OCI-LY1 (cell line): ENCODE data around the gene COL18A1.

Source experiments
- H2AFZ ChIP-seq: fragments of 200-600 bp; sonication (generic), shearing (Covaris generic); 2 replicates; pipeline ENCODE4 v1.6.0; 2014; ENCODE audit warnings: antibody characterized with exemption, mild to moderate bottlenecking, low read length
- H3F3A ChIP-seq: fragments of 200-600 bp; sonication (generic), shearing (Covaris generic); 2 replicates; pipeline ENCODE4 v1.6.0; 2014; ENCODE audit warnings: mild to moderate bottlenecking, antibody characterized with exemption, low read length, moderate library complexity; ENCODE audit not compliant: insufficient read depth
- H3K27ac ChIP-seq: fragments of 200-600 bp; sonication (generic); 2 replicates; pipeline ENCODE4 v1.5.1; 2014; ENCODE audit warnings: low read length, mixed run types, mild to moderate bottlenecking, low read depth; ENCODE audit not compliant: poor library complexity, severe bottlenecking
- H3K27me3 ChIP-seq: fragments of 200-600 bp; sonication (generic); 2 replicates; pipeline ENCODE4 v1.6.0; 2014; ENCODE audit warnings: antibody characterized with exemption, mild to moderate bottlenecking, low read length, moderate library complexity; ENCODE audit not compliant: insufficient read depth
- H3K36me3 ChIP-seq: fragments of 200-600 bp; sonication (generic); 2 replicates; pipeline ENCODE4 v1.6.1; 2014; ENCODE audit warnings: mild to moderate bottlenecking, antibody characterized with exemption, low read length, moderate library complexity, mixed read lengths; ENCODE audit not compliant: insufficient read depth
- H3K4me1 ChIP-seq: fragments of 200-600 bp; sonication (generic); 2 replicates; pipeline ENCODE4 v1.5.1; 2014; ENCODE audit warnings: mild to moderate bottlenecking, low read length, moderate library complexity; ENCODE audit not compliant: insufficient read depth, severe bottlenecking
- H3K4me2 ChIP-seq: fragments of 200-600 bp; sonication (generic), shearing (Covaris generic); 2 replicates; pipeline ENCODE4 v1.6.1; 2014; ENCODE audit warnings: low read length
- H3K4me3 ChIP-seq: fragments of 200-600 bp; sonication (generic); 2 replicates; pipeline ENCODE4 v1.5.1; 2014; ENCODE audit warnings: low read length, low read depth, mild to moderate bottlenecking, mixed read lengths; ENCODE audit not compliant: poor library complexity, severe bottlenecking
- H3K79me2 ChIP-seq: fragments of 200-600 bp; shearing (Covaris generic); 2 replicates; pipeline ENCODE4 v1.6.1; 2016; ENCODE audit warnings: mixed run types, low read length, mixed read lengths; ENCODE audit not compliant: insufficient read depth
- H3K9ac ChIP-seq: fragments of 200-600 bp; sonication (generic), shearing (Covaris generic); 2 replicates; pipeline ENCODE4 v1.6.1; 2014; ENCODE audit warnings: mild to moderate bottlenecking, low read length, mixed read lengths
- H3K9me2 ChIP-seq: fragments of 200-600 bp; sonication (generic), shearing (Covaris generic); 2 replicates; pipeline ENCODE4 v1.6.1; 2014; ENCODE audit warnings: low read depth, mild to moderate bottlenecking, low read length, mixed read lengths
- H3K9me3 ChIP-seq: fragments of 200-600 bp; shearing (Covaris generic); 2 replicates; pipeline ENCODE4 v1.6.1; 2014; ENCODE audit warnings: low read length, mixed read lengths
- H4K20me1 ChIP-seq: fragments of 200-600 bp; sonication (generic), shearing (Covaris generic); 2 replicates; pipeline ENCODE4 v1.6.0; 2016; ENCODE audit warnings: mild to moderate bottlenecking, low read length; ENCODE audit not compliant: insufficient read depth
- EZH2 ChIP-seq: fragments of 200-600 bp; sonication (generic), shearing (Covaris generic); IDR thresholded peaks from 2 replicates; pipeline ENCODE4 v1.8.0; 2017; ENCODE audit warnings: borderline replicate concordance, mixed run types, mild to moderate bottlenecking, antibody characterized with exemption, low read length, moderate library complexity, mixed read lengths
- TF ChIP-seq, protein P1 (sequence below): fragments of 200-600 bp; sonication (generic), shearing (Covaris generic); IDR thresholded peaks from 2 replicates; pipeline ENCODE4 v1.5.1; 2017; ENCODE audit warnings: mild to moderate bottlenecking, antibody characterized with exemption, low read length, moderate library complexity, mixed read lengths

Gene COL18A1

GRCh38 chr21:45365608-45366241 is 39.2 kb upstream of the COL18A1 start:
- H3K9me3 ChIP-seq, result no peaks in the 10 kb centered on the region
- no peaks in the 10 kb centered on the region for H4K20me1 ChIP-seq
- H3K79me2 ChIP-seq, result no peaks in the 10 kb centered on the region
- no peak overlapping the region for H3K9ac ChIP-seq
- no peak for TF ChIP-seq EZH2
- TF ChIP-seq, protein P1, sequence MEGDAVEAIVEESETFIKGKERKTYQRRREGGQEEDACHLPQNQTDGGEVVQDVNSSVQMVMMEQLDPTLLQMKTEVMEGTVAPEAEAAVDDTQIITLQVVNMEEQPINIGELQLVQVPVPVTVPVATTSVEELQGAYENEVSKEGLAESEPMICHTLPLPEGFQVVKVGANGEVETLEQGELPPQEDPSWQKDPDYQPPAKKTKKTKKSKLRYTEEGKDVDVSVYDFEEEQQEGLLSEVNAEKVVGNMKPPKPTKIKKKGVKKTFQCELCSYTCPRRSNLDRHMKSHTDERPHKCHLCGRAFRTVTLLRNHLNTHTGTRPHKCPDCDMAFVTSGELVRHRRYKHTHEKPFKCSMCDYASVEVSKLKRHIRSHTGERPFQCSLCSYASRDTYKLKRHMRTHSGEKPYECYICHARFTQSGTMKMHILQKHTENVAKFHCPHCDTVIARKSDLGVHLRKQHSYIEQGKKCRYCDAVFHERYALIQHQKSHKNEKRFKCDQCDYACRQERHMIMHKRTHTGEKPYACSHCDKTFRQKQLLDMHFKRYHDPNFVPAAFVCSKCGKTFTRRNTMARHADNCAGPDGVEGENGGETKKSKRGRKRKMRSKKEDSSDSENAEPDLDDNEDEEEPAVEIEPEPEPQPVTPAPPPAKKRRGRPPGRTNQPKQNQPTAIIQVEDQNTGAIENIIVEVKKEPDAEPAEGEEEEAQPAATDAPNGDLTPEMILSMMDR, result no peak
- H3K4me1 ChIP-seq, result no peaks in the 10 kb centered on the region
- H3F3A ChIP-seq, result no peaks in the 10 kb centered on the region
- H3K4me3 ChIP-seq, result no peak overlapping the region
- H3K4me2 ChIP-seq, result no peak overlapping the region
- peaks cover 10% of the 10 kb centered on the region; the same call in 1 of the 2 replicates for H3K27me3 ChIP-seq
- H3K9me2 ChIP-seq, result no peaks in the 10 kb centered on the region
- no peak overlapping the region for H2AFZ ChIP-seq
- H3K27ac ChIP-seq, result no peak overlapping the region
- no peaks in the 10 kb centered on the region for H3K36me3 ChIP-seq

DNA sequence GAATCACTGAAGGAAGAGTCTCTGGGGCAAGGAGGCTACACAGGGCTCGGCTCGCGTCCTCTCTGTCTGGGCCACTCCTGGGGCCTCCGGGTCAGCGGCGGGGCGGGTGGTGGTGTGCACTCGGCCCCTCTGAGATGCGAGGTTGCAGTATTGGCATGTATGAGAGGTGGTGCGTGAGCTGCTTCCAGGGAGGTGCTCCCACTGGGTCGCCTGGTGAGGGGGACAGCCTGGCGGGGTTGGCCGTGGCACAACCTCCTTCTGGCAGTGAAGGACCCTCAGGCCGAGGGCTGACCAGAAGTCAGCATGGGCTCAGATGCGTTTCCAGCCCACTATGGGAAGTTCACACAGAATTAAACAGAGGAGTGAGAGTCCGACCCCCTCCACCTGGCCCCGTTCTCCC is 38.5 kb upstream of the COL18A1 start:
- Histone ChIP-seq H3K9me2 (no peaks in the 10 kb centered on the region), H3K27ac (no peak overlapping the region), H2AFZ (no peak overlapping the region), H3K36me3 (no peaks in the 10 kb centered on the region), H3K4me3 (no peak overlapping the region), H3K9me3 (no peaks in the 10 kb centered on the region), H3K79me2 (no peaks in the 10 kb centered on the region), H4K20me1 (no peaks in the 10 kb centered on the region), H3F3A (no peaks in the 10 kb centered on the region), H3K4me2 (no peak overlapping the region), H3K27me3 (peaks cover 10% of the 10 kb centered on the region; the same call in 1 of the 2 replicates), H3K9ac (no peak overlapping the region), H3K4me1 (no peaks in the 10 kb centered on the region)
- TF ChIP-seq, protein P1, result no peak
- TF ChIP-seq EZH2, result no peak

GRCh38 chr21:45366931-45367401 is 38.0 kb upstream of the COL18A1 start:
- no peak overlapping the region for H3K4me2 ChIP-seq
- no peaks in the 10 kb centered on the region for H3K9me3 ChIP-seq
- H3K9ac ChIP-seq, result no peak overlapping the region
- no peaks in the 10 kb centered on the region for H3K9me2 ChIP-seq
- no peak overlapping the region for H3K27ac ChIP-seq
- H3F3A ChIP-seq, result no peaks in the 10 kb centered on the region
- H3K79me2 ChIP-seq, result no peaks in the 10 kb centered on the region
- no peaks in the 10 kb centered on the region for H4K20me1 ChIP-seq
- H3K36me3 ChIP-seq, result no peaks in the 10 kb centered on the region
- no peak overlapping the region for H2AFZ ChIP-seq
- no peaks in the 10 kb centered on the region for H3K4me1 ChIP-seq
- TF ChIP-seq, protein P1, result no peak
- no peak for TF ChIP-seq EZH2
- no peak overlapping the region for H3K4me3 ChIP-seq
- peaks cover 8% of the 10 kb centered on the region; the same call in 1 of the 2 replicates for H3K27me3 ChIP-seq
